HG03460 (cell line): ENCODE data around the gene MKI67.
A peak's percentile ranks its signal among the peaks of the same experiment; 100 is the strongest.
"Not testable (repeated sequence)": the region's sequence is repeated elsewhere in the genome, so short reads cannot be mapped to it uniquely, and the experiment has no call there.

ENCODE experiments used
- ATAC-seq: cut with Tn5 transposase; IDR thresholded peaks from one replicate; pipeline ENCODE4 v1.9.1; 2021; ENCODE audit not compliant: unreplicated experiment

The MKI67 gene, protein sequence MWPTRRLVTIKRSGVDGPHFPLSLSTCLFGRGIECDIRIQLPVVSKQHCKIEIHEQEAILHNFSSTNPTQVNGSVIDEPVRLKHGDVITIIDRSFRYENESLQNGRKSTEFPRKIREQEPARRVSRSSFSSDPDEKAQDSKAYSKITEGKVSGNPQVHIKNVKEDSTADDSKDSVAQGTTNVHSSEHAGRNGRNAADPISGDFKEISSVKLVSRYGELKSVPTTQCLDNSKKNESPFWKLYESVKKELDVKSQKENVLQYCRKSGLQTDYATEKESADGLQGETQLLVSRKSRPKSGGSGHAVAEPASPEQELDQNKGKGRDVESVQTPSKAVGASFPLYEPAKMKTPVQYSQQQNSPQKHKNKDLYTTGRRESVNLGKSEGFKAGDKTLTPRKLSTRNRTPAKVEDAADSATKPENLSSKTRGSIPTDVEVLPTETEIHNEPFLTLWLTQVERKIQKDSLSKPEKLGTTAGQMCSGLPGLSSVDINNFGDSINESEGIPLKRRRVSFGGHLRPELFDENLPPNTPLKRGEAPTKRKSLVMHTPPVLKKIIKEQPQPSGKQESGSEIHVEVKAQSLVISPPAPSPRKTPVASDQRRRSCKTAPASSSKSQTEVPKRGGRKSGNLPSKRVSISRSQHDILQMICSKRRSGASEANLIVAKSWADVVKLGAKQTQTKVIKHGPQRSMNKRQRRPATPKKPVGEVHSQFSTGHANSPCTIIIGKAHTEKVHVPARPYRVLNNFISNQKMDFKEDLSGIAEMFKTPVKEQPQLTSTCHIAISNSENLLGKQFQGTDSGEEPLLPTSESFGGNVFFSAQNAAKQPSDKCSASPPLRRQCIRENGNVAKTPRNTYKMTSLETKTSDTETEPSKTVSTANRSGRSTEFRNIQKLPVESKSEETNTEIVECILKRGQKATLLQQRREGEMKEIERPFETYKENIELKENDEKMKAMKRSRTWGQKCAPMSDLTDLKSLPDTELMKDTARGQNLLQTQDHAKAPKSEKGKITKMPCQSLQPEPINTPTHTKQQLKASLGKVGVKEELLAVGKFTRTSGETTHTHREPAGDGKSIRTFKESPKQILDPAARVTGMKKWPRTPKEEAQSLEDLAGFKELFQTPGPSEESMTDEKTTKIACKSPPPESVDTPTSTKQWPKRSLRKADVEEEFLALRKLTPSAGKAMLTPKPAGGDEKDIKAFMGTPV (N-terminal part only)

GRCh38 chr10:128125944-128126764 lies at the start of gene MKI67:
Gene MKI67, minus strand, starts transcription at chr10:128126423. Its CDS starts 756 bp downstream, at chr10:128125667.
- peak; percentile 88 for ATAC-seq

GRCh38 chr10:128174581-128175559 lies 48.6 kb upstream of the MKI67 start:
- no peak for ATAC-seq

- ATAC-seq, result no peak
Measured at GRCh38 chr10:128173386-128173785, 47.2 kb upstream of the MKI67 start.

DNA sequence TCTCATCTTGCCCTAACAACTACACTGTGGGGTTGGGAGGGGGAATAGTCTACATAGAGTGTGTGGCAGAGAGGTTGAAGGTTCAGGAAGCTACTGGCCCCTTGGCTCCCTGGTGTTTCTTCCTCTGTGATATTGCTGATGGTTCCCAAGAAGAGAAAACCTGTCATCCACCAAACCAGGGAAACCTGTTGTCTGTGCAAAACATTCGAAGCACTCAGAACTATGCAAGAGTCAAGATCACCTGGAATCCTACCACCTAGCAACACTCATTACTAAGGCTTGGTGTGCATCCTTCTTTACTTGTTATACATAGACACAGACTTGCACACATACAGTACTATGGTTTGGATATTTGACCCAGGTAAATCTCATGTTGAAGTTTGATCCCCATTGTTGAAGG lies 46.5 kb upstream of the MKI67 start:
- ATAC-seq, result no peak

- ATAC-seq, result no peak
Measured at GRCh38 chr10:128169811-128170379, 43.7 kb upstream of the MKI67 start.

- ATAC-seq, result no peak
Measured at GRCh38 chr10:128167926-128168520, 41.8 kb upstream of the MKI67 start.

GRCh38 chr10:128167123-128167522 lies 40.9 kb upstream of the MKI67 start:
- ATAC-seq, result not testable (repeated sequence)

- no peak for ATAC-seq
Measured at GRCh38 chr10:128166151-128166550, 39.9 kb upstream of the MKI67 start.

DNA sequence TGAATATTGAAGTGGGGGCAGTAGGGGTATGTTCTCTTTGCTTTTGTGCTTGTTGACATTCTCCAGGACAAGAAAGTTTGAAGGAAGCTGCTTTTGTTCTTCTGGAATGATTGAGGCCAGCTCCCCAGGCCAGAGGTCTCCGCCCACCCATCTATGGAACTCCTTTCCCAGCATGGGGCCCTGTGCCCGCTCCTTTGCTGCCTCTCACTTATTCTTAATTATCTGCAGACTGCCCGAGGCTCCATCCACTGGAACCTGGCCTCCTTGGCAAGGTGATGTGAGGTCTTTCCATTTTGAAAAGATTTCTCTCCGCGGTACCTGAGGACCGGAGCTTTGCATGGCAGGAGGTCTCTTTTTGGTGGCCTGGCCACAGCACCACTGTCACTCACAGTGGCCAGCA lies 39.3 kb upstream of the MKI67 start:
- no peak for ATAC-seq

DNA sequence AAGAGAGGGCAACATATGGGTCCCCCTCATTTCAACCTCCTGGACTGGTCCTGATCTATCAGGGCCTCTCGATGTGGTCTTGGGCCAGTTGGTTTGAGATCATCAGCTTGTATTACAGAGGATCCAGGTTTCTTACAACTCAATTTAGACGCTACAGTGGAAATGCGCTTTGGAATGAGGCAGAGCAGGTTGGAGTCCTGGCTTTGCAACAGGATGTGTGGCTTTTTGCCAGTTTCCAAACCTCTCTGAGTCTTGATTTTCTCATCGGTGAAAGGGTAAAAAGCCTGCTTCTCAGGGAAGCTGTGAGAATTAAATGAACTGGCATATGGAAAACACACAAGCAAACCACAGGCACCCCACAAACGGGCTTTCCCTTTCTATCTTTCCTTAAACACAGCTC lies 37.5 kb upstream of the MKI67 start:
- no peak for ATAC-seq

DNA sequence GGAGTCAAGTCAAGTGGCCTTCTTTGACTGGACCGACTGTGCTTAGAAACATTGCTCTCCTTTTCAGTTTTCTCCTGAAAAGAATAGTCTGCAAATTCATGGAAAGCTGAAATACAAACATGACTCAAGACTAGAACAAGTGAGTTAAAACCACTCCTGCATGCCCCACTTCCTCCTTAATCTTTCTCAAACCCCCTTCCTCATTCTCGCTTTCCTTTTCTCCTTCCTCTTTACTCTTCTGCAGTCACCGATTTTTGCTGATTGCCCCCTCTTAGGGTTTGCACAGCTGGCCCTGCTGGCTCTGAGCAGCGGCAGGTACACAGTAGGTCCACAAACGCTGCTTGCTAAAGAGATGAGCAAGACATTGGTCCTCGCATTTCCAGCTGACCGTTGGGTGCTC lies 34.8 kb upstream of the MKI67 start:
- ATAC-seq, result no peak

- ATAC-seq, result no peak
Measured at GRCh38 chr10:128160297-128160711, 34.1 kb upstream of the MKI67 start.

- ATAC-seq, result no peak
Measured at GRCh38 chr10:128158021-128158795, 32.0 kb upstream of the MKI67 start.

DNA sequence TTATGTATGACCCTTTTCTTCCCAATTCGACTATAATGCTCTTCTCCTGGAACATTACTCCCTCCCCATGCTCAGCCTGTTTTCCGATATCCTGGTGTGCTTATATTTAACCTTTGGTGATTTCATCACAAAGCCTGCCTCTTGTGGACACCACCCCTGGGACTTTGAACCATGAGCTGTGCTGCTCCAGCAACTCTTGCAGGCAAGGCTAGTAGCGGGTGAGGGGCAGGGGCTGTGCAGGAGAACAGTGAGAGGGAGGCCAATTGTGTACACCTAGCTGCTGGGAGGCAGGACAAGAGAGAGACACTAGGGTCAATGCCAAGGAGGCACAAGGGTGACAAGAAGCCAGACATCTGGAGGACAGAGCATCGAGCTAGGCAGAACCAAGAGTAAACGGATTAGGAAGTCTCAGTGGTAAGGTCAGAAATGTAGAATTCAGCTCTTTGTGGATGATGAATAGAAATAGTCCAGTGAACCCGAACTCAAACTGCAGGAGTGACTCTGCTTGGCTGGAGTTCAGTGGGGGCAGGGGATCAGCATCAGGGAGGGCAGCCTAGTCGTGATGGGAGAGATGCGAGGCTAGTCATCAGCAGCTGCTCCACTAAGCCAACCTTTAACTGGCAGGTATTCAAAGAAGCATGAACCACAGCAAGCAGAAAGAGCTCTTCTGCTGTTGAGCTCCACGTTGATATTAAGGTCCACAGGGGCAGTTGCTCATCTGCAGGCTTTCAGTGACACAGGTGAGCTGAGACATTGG lies 31.0 kb upstream of the MKI67 start:
- ATAC-seq, result no peak

GRCh38 chr10:128152741-128153580 lies 26.7 kb upstream of the MKI67 start:
- ATAC-seq, result no peak

- ATAC-seq, result no peak
Measured at GRCh38 chr10:128151031-128151430, 24.8 kb upstream of the MKI67 start.
